Muscle of arm (tissue), 12 donors: ENCODE measurements around the gene MCC. TPM values are rescaled to one million over a fixed set of nuclear protein-coding genes. Genes with fewer than 3 reads are reported as not detected.

Experiments
- DNase-seq: peaks from one replicate; pipeline ENCODE4 v3.0.0-alpha.2; 2013
- polyA plus RNA-seq, 12 donors: library from polyadenylated mRNA; unstranded; fragments of 120-200 nt; gene quantifications; one replicate each; pipeline ENCODE4 v1.2.1, GENCODE V29; 2013; ENCODE audit not compliant: insufficient read length in 12 of 12

Gene MCC
- polyA plus RNA-seq, 12 donors = 13.8 to 23.3 (median 19.2) TPM; not detected in 1

GRCh38 chr5:113224605-113225065 lies 263.6 kb downstream of the MCC start:
- no peak for DNase-seq

DNA sequence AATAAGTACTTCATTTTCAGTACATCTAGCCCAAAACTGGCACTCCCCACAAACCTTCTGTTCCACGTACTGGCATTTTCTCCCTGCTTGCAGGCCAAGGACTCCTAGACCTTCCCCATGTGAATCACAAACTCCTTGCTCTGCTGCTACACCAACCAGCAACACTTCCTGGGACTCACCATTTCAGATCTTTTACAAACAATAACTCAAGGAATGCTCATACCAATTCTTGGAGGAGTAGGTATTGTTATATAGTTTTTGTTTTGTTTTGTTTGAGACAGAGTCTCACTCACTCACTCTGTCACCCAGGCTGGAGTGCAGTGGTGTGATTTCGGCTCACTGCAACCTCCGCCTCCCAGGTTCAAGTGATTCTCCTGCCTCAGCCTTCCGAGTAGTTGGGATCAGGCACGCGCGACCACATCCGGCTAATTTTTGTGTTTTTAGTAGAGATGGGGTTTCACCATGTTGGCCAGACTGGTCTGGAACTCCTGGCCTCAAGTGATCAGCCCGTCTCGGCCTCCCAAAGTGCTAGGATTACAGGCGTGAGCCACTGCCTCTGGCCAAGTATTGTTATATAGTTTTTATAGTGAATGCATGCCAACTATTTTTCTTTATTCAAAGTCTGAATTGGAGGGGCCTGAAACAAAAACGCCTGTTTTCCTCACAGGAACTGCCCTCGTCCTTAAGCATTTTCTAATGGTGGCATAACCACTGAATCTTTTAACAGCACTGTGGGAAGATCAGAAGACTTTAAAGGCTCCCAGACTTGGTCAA lies 264.2 kb downstream of the MCC start:
- no peak for DNase-seq

GRCh38 chr5:113223315-113223714 lies 264.9 kb downstream of the MCC start:
- DNase-seq = no peak

DNA sequence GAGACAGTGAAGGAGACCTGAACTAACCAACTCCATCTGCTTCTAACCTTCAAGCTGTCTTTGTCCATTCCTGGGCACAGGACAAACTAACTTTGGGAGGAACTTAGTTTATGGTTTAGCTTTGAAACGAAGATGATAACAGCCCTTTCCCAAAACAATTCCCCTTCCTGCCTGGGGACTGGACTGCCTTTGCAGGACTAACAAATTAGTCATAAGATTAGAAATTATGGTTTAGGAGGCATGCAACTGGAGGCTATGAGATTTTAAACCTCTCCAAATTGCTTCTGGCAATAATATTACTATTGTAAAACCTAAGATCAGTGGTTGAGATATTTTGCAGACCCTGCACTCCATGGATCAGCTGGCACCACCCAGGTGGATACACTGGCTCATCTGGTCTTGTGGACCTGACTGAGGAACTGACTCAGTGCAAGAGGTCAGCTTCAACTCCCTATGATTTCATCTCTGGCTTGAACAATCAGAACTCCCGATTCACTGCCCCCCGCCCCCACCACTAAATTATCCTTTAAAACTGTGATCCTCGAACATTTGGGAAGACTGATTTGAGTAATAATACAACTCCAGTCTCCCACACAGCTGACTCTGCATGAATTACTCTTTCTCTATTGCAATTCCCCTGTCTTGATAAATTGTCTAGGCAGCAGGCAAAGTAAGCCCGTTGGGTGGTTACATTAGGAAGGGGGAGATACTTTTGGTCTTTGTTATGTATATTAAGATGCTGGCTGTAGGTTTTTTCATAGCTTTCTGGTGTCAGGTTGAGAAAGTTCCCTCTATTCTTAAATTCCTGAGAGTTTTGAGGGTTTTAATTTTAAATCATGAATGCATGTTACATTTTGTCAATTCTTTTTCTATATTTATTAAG lies 266.7 kb downstream of the MCC start:
- DNase-seq = no peak

DNA sequence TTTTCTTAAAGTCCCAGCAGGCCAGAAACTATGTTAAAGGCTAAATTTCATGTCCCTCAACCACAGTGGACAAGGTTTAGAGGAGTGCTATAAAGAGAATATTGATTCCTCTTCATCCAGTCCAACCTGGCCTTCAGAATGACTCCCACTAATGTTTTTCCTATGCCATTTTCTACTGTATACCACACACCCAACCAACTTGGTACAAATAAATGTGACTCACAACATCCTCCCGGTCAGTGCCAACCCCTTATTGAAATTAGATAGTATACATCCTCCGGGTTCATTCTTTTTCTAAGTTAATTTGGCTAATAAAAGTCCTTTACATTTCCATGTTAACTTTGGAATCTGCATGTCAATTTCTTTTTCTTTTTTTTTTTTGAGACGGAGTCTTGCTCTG lies 268.6 kb downstream of the MCC start:
- DNase-seq = no peak

DNA sequence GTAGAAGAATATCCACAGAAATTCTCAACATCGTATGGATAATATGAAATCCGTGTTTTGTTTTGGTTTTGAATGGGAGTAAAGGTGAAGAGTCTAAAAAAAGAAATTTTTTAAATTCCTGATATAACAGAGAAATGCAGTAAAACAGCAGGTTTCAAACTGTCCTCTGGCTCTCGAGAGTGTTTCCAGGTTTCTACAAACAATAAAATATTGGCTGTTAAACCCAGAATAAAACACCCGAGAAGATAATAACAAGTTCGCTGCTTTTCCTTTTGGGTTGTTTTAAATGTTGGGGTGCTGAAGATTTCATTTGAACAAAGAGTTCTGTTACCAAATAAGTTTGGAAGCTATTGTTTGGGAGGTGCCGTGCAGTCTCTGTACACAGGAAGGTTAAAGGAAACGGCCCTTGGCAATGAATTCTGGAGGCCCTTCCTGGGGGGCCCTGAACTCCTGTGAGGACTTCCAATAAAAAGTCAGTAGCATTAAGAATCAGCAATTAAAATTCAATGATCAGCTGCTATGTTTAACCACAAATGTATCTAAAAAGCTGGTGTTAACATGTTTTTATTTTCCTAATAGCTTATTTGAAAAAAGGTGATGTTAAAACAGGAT lies 269.2 kb downstream of the MCC start:
- no peak for DNase-seq

DNA sequence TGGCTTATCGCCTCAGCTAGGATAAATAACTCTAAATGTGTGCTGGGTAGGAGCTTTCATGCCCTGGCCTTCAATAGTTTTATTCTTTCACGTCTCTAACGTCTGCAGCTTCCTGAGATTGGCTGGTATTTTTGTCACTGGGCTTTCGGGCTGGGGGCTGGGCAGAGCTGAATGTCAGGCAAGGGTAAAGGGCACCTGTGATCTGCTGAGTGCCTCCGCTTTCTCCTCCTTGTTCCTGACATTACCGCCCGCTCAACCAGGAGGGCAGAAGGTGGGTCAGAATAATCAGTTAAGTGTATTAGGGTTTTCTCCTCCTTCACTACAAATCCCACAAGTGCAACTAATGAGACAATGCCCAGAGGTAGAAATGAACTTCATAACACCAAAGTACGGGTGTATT lies 270.1 kb downstream of the MCC start:
- DNase-seq = no peak

DNA sequence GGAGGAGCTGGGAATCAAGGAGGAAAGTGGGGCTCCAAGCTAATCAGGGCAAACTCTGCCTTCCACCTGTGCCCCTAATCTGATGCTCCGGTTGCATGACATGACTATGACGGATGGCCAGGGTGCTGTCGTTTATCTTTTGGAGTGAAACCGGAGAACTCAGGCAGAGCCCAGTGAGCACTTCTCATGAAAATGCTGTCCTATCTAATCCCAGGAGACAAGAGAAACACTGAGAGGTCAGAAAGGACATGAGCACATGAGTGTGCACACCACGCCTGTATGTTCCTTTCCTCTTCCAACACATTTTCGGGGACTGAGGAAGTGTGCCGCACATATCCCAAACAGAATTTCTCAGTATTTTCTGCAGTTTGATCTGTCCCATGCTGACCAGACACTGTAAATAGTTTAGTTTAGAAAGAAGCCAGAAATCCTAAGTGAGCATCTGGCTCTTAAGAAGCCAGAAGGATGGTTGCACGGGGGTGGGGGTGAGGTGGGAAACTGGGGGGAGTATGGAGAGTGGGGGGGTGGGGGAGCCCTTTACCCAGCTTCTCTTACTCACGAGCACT lies 270.6 kb downstream of the MCC start:
- DNase-seq = no peak

- DNase-seq = no peak
These were observed 271.7 kb downstream of the MCC start for GRCh38 chr5:113216545-113216944.

DNA sequence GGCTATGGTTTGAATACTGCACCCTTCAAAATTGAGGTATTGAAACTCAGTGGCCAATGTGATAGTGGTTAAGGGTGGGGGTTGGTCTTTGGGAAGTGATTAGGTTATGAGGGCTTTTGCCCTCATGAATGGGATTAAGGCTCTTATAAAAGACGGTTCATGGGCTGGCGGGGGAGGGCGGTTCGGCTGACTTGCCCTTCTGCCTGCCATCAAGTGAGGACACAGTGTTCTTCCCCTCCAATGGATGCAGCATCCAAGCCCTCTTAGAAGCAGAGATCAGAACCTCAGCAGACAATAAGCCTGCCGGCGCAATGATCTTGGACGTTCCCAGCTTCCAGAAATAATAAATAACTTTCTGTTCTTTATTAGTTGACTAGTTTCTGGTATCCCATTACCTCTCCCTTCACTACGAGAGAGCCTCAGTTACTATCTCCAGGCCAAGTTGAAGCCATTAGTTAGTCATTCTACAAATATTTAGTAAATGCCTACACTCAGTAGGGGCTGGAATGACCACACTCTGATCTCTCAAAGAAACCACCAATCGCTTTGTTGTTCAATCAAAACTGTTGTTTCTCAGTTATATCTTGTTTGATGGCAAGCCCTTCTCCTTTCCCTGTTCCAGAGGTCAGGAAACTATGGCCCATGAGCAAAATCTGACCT lies 272.7 kb downstream of the MCC start:
- no peak for DNase-seq

GRCh38 chr5:113214606-113215323 lies 273.5 kb downstream of the MCC start:
- no peak for DNase-seq

- DNase-seq = no peak
These were observed 274.5 kb downstream of the MCC start for GRCh38 chr5:113213551-113214425.

GRCh38 chr5:113212244-113212920 lies 275.9 kb downstream of the MCC start:
- no peak for DNase-seq

DNA sequence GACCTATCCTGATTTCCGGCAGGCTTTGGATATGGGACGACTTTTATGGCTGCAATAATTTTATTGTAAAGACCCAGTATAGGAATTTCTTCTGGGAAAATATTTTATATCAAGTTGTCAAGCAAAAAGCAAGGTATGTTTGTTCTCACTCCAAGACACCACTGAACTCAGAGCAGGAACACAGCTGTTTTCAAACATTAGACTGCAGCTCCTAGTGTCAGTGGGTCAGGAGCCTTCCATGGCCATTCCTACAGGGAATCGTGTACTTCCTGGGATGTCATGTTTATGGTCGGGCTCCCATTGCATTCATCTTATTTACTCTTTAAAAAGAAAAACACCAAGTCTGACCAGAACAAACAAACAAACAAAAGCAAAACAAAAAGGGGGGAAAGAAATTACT lies 278.8 kb downstream of the MCC start:
- DNase-seq = no peak

GRCh38 chr5:113205807-113206206 lies 282.4 kb downstream of the MCC start:
- no peak for DNase-seq

- no peak for DNase-seq
These were observed 282.9 kb downstream of the MCC start for GRCh38 chr5:113205323-113205722.

DNA sequence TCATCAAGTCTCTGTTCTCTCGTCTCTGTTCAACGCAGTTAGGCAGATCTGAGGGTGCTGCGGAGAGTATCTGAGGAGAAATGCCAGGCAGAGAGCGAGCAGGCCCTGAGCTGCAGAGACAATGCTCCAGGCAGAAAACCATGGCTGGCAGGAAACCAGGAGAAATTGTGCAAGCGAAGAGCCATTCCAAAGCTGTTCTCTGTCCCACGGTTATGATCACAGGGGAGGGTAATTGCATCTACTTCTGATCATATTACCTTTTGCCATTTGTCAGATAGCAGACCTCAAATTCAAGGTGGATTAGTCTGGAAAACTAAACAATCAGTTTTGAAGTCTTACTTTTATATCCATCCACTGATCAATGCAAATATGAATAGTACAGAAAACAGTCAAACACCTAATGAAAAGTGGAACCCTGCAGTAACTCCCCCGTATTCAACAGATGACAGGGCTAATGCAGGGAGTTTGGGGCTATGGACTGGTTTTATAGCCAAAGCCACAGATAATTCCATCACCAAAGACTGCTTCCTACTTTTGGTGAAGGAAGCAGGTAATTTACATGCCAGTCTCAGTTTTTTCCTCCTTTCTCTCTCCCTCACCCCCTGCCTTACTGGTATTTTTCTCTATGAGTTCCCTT lies 283.6 kb downstream of the MCC start:
- DNase-seq = no peak

GRCh38 chr5:113203916-113204315 lies 284.3 kb downstream of the MCC start:
- no peak for DNase-seq
